Heart right ventricle (tissue), 16 donors: Measurements from ENCODE around the gene CAMK2N1. TPM values are rescaled to one million over a fixed set of nuclear protein-coding genes. Genes with fewer than 3 reads are reported as not detected.

Experiments used
- ATAC-seq, 8 donors: fragments of 200-7000 bp; cut with Tn5 transposase; one replicate each; pipeline ENCODE4 v1.9.1; 2020; ENCODE audit warnings: mild to moderate bottlenecking in 8 of 8, moderate library complexity in 8 of 8, moderate number of reproducible peaks in 1 of 8
- DNase-seq, 2 donors: peaks; one replicate each; pipeline ENCODE4 v3.0.0-alpha.2; 2020
- H3K27ac ChIP-seq, 10 donors: fragments of 200-600 bp; sonication (generic) in 2 of 10; one replicate each; pipeline versions ENCODE4 v1.5.0 to v1.8.0; 2020 to 2022; ENCODE audit warnings: mild to moderate bottlenecking in 3 of 10
- H3K27me3 ChIP-seq, 7 donors: fragments of 200-600 bp; one replicate each; pipeline ENCODE4 v1.8.0; 2021 to 2022; ENCODE audit warnings: mild to moderate bottlenecking in 2 of 7
- H3K36me3 ChIP-seq, 9 donors: fragments of 200-600 bp; sonication (generic) in 1 of 9; one replicate each; pipeline versions ENCODE4 v1.5.0 to v1.8.0; 2020 to 2022; ENCODE audit warnings: mild to moderate bottlenecking in 2 of 9
- H3K4me1 ChIP-seq, 9 donors: fragments of 200-600 bp; sonication (generic) in 1 of 9; one replicate each; pipeline versions ENCODE4 v1.5.0 to v1.8.0; 2020 to 2022; ENCODE audit warnings: mild to moderate bottlenecking in 4 of 9
- H3K4me3 ChIP-seq, 10 donors: fragments of 200-600 bp; sonication (generic) in 2 of 10; one replicate each; pipeline versions ENCODE4 v1.5.0 to v1.8.0; 2020 to 2022; ENCODE audit warnings: mild to moderate bottlenecking in 7 of 10, moderate library complexity in 2 of 10
- H3K9me3 ChIP-seq, 11 donors: fragments of 200-600 bp in 10 of 11; sonication (generic) in 2 of 11; one replicate each; pipeline versions ENCODE4 v1.5.0 to v1.8.0; 2013 to 2022; ENCODE audit warnings: mild to moderate bottlenecking in 2 of 11, control low read depth in 1 of 11, moderate library complexity in 1 of 11
- CTCF ChIP-seq, 9 donors: fragments of 200-600 bp; sonication (generic) in 2 of 9; IDR thresholded peaks; one replicate each; pipeline versions ENCODE4 v1.5.0 to v1.8.0; 2021 to 2022; ENCODE audit warnings: antibody characterized with exemption in 9 of 9, mild to moderate bottlenecking in 5 of 9, moderate library complexity in 1 of 9
- WGBS, 2 donors: extraction: QIAGEN DNeasy Blood & Tissue Kit; methylation state at CpG; one replicate each; pipeline ENCODE4 v1.1.7; 2013; ENCODE audit warnings: inconsistent platforms in 1 of 2; 5-methylcytosine and 5-hydroxymethylcytosine counted together
- intact Hi-C, 10 donors: fragments of 100-400 bp; cut with DNase I; formaldehyde crosslinking; loops; one replicate each; pipeline versions ENCODE4 v1.11.1 to v1.14.2; 2022
- long read RNA-seq, 3 donors: library from polyadenylated mRNA; unstranded; transcript quantifications; one replicate each; pipeline ENCODE4 v2.0.0, GENCODE V29; 2020 to 2021
- polyA plus RNA-seq, 2 donors: library from polyadenylated mRNA; stranded (reverse); fragments of 200-250 nt; gene quantifications; one replicate each; pipeline ENCODE4 v1.2.3, GENCODE V29; 2013
- total RNA-seq, 10 donors: library from RNA; stranded (reverse); fragmentation: NEBNext Ultra II Directional in 3 of 10; extraction: Animal tissue kit (Norgen Biotek cat#: 25700) in 3 of 10; gene quantifications; one replicate each; pipeline versions ENCODE4 v1.2.1 to v1.2.4, GENCODE V29; 2021 to 2023
- donor health status: Arrhythmogenic right ventricular cardiomyopathy.
- donor health status: ischemic (EF 13 %, LVEDD 7.1; RV severe dilation, severe dysfunction).
- donor health status: healthy with polysubstance abuse.
- donor health status: DM: no; HTN: yes; CAD: no.
- donor health status: DM: no; HTN: no; CAD: no.
- donor health status: ischemic (EF 25% LVEDD 6.9; RV normal size, moderate dysfunction).
- donor health status: ischemic (EF 25% LVEDD 5.7; RV mildly dilated, moderate dysfunction).
- donor health status: healthy.
- donor health status: DM: yes; HTN: yes; CAD: no.
- donor health status: Ischemic cardiomyopathy.
- donor health status: ischemic (EF 35%, LVEDD 5.7; RV mildly dilated, moderate dysfunction).
- donor health status: nonischemic (EF 11% LVEDD 7.7; RV severe dilation, severe dysfunction).
- donor health status: DM: yes; HTN: yes; CAD: no.
- donor health status: PGD.
- donor health status: ischemic (EF 29% LVEDD 5.4; RV normal size, mild dysfunction).
- donor health status: nonischemic (EF 23%, LVEDD 6.1; RV moderate dilation, normal function).

Gene CAMK2N1
- total RNA-seq (10 to 100 TPM in 4 of 10 donors, 1 to 10 TPM in 6; 4.0 to 12.9 (median 8.5) TPM), polyA plus RNA-seq (10 to 100 TPM in 1 of 2 donors, 1 to 10 TPM in 1; 4.7 to 10.6 TPM)
- long read RNA-seq, donor 1, transcript CAMK2N1-201 (2 exons, 2,336 nt), result major isoform, 11 of 11 reads
- long read RNA-seq, donor 1, partial matches to known transcripts, result 0 of 11 reads
- long read RNA-seq, donor 1, other reads (novel, unspliced or antisense), result 0 of 11 reads
- long read RNA-seq, donor 2, transcript CAMK2N1-201 (2 exons, 2,336 nt), result major isoform, 12 of 13 reads
- long read RNA-seq, donor 2, partial matches to known transcripts, result 0 of 13 reads
- long read RNA-seq, donor 2, other reads (novel, unspliced or antisense), result 1 of 13 reads
- long read RNA-seq, donor 3, partial matches to known transcripts, result 1 of 1 reads
- long read RNA-seq, donor 3, other reads (novel, unspliced or antisense), result 0 of 1 reads

GRCh38 chr1:20485527-20486456, at the start of gene CAMK2N1:
Gene CAMK2N1 (minus strand): TSS chr1:20486210. CDS start chr1:20485379, 831 bp downstream.
- Histone ChIP-seq H3K9me3 (no peaks in the 10 kb centered on the region), H3K27me3 (peaks cover 15 to 79% (median 64%) of the 10 kb centered on the region in 7 donors), H3K27ac (peak within 1 kb of the TSS; percentile 73 to 87 (median 80)), H3K4me3 (peak within 1 kb of the TSS; percentile 40 to 71 (median 63)), H3K36me3 (no peaks in the 10 kb centered on the region), H3K4me1 (peaks cover 3 to 35% (median 17%) of the 10 kb centered on the region in 9 donors)
- intact Hi-C loops, result loop anchor here in 3 of 10 donors (5.0 to 10.0 kb wide), 3 partner anchors 53 to 123 kb away; no protein-coding TSS in a partner anchor
- WGBS, 2 donors, result 0 to 1% methylated on average over 51 to 103 of the region's 104 CpGs
- ATAC-seq (peak; percentile 74 to 88 (median 79)), DNase-seq (peak; percentile 79 to 80)
- TF ChIP-seq CTCF (IDR thresholded peaks at IDR 0.05), result no peak

- peak in 5 of 8 donors; percentile 51 to 79 (median 70) for ATAC-seq
These were observed 48.8 kb upstream of the CAMK2N1 start for GRCh38 chr1:20534659-20535417.

GRCh38 chr1:20533635-20534034, 47.6 kb upstream of the CAMK2N1 start:
- no peak for ATAC-seq
- no peaks in the 10 kb centered on the region for H3K36me3 ChIP-seq
- H3K27ac ChIP-seq, result no peak overlapping the region
- DNase-seq, result no peak
- H3K4me3 ChIP-seq, result no peak overlapping the region
- H3K4me1 ChIP-seq, result peaks cover 0 to 11% (median 7%) of the 10 kb centered on the region in 9 donors
- no peak for TF ChIP-seq CTCF (IDR thresholded peaks at IDR 0.05)
- 79 to 80% methylated on average over 4 of the region's 4 CpGs for WGBS, 2 donors
- H3K27me3 ChIP-seq, result peaks cover 0 to 26% (median 20%) of the 10 kb centered on the region in 7 donors
- H3K9me3 ChIP-seq, result no peaks in the 10 kb centered on the region
- intact Hi-C loops, result no loop called here

More at GRCh38 chr1:20534659-20535417, 48.8 kb upstream of the CAMK2N1 start:
- WGBS, 2 donors, result 42 to 43% methylated on average over 12 of the region's 12 CpGs
- Histone ChIP-seq H3K9me3 (no peaks in the 10 kb centered on the region), H3K4me3 (no peak overlapping the region), H3K36me3 (no peaks in the 10 kb centered on the region), H3K27me3 (peaks cover 0 to 15% (median 10%) of the 10 kb centered on the region in 7 donors), H3K27ac (peak overlapping the region in 7 of 10 donors; percentile 3 to 65 (median 36)), H3K4me1 (peaks cover 0 to 11% (median 7%) of the 10 kb centered on the region in 9 donors)
- intact Hi-C loops, result no loop called here
- TF ChIP-seq CTCF (IDR thresholded peaks at IDR 0.05), result no peak
- peak in 1 of 2 donors; percentile 11 for DNase-seq
